Suprapubic skin (tissue), 4 donors: ENCODE results near the gene PARD3B. TPM values are rescaled to one million over a fixed set of nuclear protein-coding genes. Genes with fewer than 3 reads are reported as not detected.
"Not testable (repeated sequence)": the region's sequence is repeated elsewhere in the genome, so short reads cannot be mapped to it uniquely, and the experiment has no call there.

ENCODE experiments used
- DNase-seq, 2 donors: peaks; one replicate each; pipeline ENCODE4 v3.0.0-alpha.2; 2019; ENCODE audit warnings: low spot score in 2 of 2
- H3K27ac ChIP-seq: fragments of 200-600 bp; sonication (generic); one replicate; pipeline ENCODE4 v1.5.1; 2019
- H3K27me3 ChIP-seq: fragments of 200-600 bp; sonication (generic); one replicate; pipeline ENCODE4 v1.5.1; 2019
- H3K36me3 ChIP-seq: fragments of 200-600 bp; sonication (generic); one replicate; pipeline ENCODE4 v1.5.1; 2019
- H3K4me1 ChIP-seq: fragments of 200-600 bp; sonication (generic); one replicate; pipeline ENCODE4 v1.5.1; 2019
- H3K4me3 ChIP-seq: fragments of 200-600 bp; sonication (generic); one replicate; pipeline ENCODE4 v1.5.1; 2019; ENCODE audit warnings: mild to moderate bottlenecking
- H3K9me3 ChIP-seq: fragments of 200-600 bp; sonication (generic); one replicate; pipeline ENCODE4 v1.5.1; 2019
- EP300 ChIP-seq: sonication (generic); formaldehyde crosslinking; IDR thresholded peaks from one replicate; pipeline ENCODE4 v1.6.1; 2017; ENCODE audit warnings: antibody characterized with exemption
- POLR2A ChIP-seq, 2 donors: fragments of 450-650 bp; IDR thresholded peaks; one replicate each; pipeline ENCODE4 v1.6.1; 2017; ENCODE audit warnings: antibody characterized with exemption in 2 of 2, mild to moderate bottlenecking in 2 of 2, moderate library complexity in 2 of 2
- POLR2AphosphoS5 ChIP-seq, 3 donors: sonication (generic); formaldehyde crosslinking; IDR thresholded peaks; one replicate each; pipeline ENCODE4 v1.6.1; 2017; ENCODE audit warnings: antibody characterized with exemption in 3 of 3
- WGBS: methylation state at CpG from one replicate; pipeline ENCODE4 v1.1.5; 2018; 5-methylcytosine and 5-hydroxymethylcytosine counted together
- total RNA-seq, 4 donors: library from RNA; depleted of rRNA; stranded (reverse); fragments of >200 nt; gene quantifications; one replicate each; pipeline ENCODE4 v1.1.0, GENCODE V29; 2016
- TF ChIP-seq, protein P1 (sequence below), 2 donors: fragments of 200-600 bp in 1 of 2; fragments of 450-650 bp in 1 of 2; sonication (generic) in 1 of 2; IDR thresholded peaks; one replicate each; pipeline ENCODE4 v1.5.1; 2016 to 2019; ENCODE audit warnings: antibody characterized with exemption in 2 of 2, mild to moderate bottlenecking in 1 of 2, moderate library complexity in 1 of 2

Gene PARD3B
- total RNA-seq, 4 donors from 2014 or later: 12.5 to 18.9 (median 15.5) TPM

DNA sequence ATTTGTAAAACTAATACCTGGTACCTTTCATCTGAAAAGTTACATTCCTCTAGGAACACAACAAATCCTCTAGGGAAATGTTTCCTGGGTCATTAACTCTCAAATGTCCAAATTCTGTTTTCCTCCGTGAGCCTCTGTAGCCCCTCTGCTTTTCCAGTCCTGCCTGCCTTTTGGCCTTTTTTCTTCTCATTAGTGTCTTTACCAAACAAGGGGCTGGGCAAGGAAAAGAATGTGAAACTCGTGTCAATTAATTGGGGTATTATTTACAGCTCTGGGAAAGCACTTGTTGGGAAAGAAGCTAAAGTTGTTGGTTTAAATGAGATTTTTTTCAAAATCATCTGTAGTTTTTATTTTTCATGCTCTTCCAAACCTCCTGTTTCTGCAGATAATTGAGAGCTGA is 938.9 kb downstream of the PARD3B start:
- no peaks in the 10 kb centered on the region for H3K9me3 ChIP-seq
- no peak overlapping the region for H3K27ac ChIP-seq
- 60% methylated on average over 2 of the region's 2 CpGs for WGBS
- H3K27me3 ChIP-seq: no peaks in the 10 kb centered on the region
- DNase-seq: no peak
- no peak overlapping the region for H3K4me3 ChIP-seq
- TF ChIP-seq, protein P1, sequence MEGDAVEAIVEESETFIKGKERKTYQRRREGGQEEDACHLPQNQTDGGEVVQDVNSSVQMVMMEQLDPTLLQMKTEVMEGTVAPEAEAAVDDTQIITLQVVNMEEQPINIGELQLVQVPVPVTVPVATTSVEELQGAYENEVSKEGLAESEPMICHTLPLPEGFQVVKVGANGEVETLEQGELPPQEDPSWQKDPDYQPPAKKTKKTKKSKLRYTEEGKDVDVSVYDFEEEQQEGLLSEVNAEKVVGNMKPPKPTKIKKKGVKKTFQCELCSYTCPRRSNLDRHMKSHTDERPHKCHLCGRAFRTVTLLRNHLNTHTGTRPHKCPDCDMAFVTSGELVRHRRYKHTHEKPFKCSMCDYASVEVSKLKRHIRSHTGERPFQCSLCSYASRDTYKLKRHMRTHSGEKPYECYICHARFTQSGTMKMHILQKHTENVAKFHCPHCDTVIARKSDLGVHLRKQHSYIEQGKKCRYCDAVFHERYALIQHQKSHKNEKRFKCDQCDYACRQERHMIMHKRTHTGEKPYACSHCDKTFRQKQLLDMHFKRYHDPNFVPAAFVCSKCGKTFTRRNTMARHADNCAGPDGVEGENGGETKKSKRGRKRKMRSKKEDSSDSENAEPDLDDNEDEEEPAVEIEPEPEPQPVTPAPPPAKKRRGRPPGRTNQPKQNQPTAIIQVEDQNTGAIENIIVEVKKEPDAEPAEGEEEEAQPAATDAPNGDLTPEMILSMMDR (IDR thresholded peaks at IDR 0.05): no peak
- TF ChIP-seq EP300 (no peak), POLR2AphosphoS5 (IDR thresholded peaks at IDR 0.05) (no peak), POLR2A (IDR thresholded peaks at IDR 0.05) (no peak)
- H3K36me3 ChIP-seq: no peaks in the 10 kb centered on the region
- no peaks in the 10 kb centered on the region for H3K4me1 ChIP-seq

DNA sequence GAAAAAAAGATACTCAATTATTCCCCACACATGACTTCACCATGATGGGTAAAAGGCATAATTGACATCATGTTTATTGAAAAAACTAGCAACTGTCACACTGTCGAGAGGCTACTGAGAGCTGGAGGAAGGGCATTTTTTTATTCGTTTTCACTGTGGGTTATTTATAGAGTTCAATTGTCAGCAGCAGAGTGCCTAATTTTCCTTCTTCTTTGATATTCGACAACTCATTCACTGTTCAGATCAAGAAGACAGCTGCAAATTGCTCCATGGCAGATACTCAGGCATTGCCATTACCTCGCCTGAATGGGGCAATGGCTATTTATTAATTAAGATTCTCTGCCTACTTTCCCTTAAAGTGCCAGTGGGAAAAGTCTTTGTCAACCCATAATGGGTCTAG is 939.5 kb downstream of the PARD3B start:
- 73% methylated on average over 4 of the region's 4 CpGs for WGBS
- no peak overlapping the region for H3K27ac ChIP-seq
- H3K4me3 ChIP-seq: no peak overlapping the region
- no peaks in the 10 kb centered on the region for H3K27me3 ChIP-seq
- TF ChIP-seq POLR2A (IDR thresholded peaks at IDR 0.05) (no peak), EP300 (no peak)
- TF ChIP-seq, protein P1 (IDR thresholded peaks at IDR 0.05): no peak
- no peaks in the 10 kb centered on the region for H3K9me3 ChIP-seq
- H3K36me3 ChIP-seq: no peaks in the 10 kb centered on the region
- no peak for DNase-seq
- no peaks in the 10 kb centered on the region for H3K4me1 ChIP-seq

DNA sequence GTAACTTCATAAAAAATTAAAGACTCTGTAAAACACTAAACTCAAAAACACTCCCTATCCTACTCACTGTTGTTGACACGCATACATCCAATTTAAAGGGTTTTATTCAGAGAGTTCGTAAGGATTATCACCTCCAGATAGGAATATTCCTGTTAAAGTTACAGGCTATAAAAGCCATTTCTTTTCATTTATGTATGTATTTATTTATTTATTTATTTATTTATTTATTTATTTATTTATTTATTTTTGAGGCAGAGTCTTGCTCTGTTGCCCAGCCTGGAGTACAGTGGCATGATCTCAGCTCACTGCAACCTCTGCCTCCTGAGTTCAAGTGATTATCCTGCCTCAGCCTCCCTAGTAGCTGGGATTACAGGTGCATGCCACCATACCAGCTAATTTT is 948.3 kb downstream of the PARD3B start:
- H3K9me3 ChIP-seq, DNase-seq, H3K4me1 ChIP-seq, H3K36me3 ChIP-seq, H3K4me3 ChIP-seq, H3K27ac ChIP-seq, H3K27me3 ChIP-seq: not testable (repeated sequence)
- 99% methylated on average over 2 of the region's 2 CpGs for WGBS

DNA sequence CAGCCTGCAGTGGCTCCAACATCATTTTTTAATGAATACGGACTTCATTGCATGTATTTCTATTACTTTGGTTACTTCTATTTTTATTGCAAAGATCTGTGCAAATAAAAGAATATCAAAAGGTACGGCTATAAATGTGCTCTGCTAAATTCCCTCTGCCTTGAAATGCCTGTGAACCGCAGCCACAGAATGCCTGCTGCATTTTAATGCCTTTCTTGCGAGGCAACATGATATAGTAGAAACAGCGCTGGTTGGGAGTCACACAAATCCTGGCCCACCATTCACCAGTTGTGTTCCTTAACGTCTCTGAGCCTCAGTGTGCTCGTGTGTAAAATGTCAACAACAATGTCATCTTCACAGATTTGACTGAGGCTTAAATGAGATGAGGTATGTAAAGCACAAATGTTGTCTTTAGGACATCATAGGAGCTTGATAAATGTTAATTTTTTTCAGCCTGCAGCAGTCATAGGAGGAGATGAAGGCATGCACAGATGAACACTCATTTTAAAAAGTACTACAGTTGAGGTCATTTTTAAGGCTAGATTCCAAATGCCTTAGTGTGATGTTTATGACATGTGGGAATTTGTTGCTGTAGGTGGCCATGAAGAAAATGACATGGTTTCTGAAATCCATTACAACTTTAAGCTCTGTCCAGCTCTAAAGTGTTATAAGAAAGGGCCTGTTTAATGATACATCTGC is 949.4 kb downstream of the PARD3B start:
- H3K27ac ChIP-seq: no peak overlapping the region
- no peak overlapping the region for H3K4me3 ChIP-seq
- H3K9me3 ChIP-seq: no peaks in the 10 kb centered on the region
- no peaks in the 10 kb centered on the region for H3K36me3 ChIP-seq
- no peaks in the 10 kb centered on the region for H3K27me3 ChIP-seq
- 90% methylated on average over 7 of the region's 7 CpGs for WGBS
- TF ChIP-seq POLR2AphosphoS5 (IDR thresholded peaks at IDR 0.05): no peak
- TF ChIP-seq POLR2A (IDR thresholded peaks at IDR 0.05): no peak
- TF ChIP-seq EP300: no peak
- TF ChIP-seq, protein P1 (IDR thresholded peaks at IDR 0.05): no peak
- no peaks in the 10 kb centered on the region for H3K4me1 ChIP-seq
- DNase-seq: no peak

DNA sequence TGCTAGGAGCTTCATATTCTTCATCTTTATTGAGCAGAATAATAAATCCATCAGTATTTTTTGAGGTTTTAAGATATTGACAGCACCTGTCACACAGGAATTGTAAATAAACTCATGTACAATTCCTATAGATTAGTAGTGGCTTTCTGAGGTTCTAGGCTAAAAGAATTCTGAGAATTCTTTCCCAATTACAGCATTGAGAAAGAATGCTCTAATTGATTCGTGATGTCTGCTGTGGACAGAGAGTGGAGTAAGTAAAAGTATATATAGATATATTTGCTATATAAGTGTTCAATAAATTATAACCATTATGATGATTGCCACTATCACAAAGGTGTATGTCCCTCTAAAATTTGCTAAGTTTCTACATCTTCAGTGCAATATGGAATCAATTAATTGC is 950.5 kb downstream of the PARD3B start:
- no peak overlapping the region for H3K4me3 ChIP-seq
- no peak overlapping the region for H3K27ac ChIP-seq
- no peaks in the 10 kb centered on the region for H3K27me3 ChIP-seq
- no peak for DNase-seq
- no peaks in the 10 kb centered on the region for H3K4me1 ChIP-seq
- peaks cover 2% of the 10 kb centered on the region for H3K36me3 ChIP-seq
- 81% methylated on average over 1 of the region's 1 CpG for WGBS
- H3K9me3 ChIP-seq: no peaks in the 10 kb centered on the region
- TF ChIP-seq POLR2AphosphoS5 (IDR thresholded peaks at IDR 0.05): no peak

DNA sequence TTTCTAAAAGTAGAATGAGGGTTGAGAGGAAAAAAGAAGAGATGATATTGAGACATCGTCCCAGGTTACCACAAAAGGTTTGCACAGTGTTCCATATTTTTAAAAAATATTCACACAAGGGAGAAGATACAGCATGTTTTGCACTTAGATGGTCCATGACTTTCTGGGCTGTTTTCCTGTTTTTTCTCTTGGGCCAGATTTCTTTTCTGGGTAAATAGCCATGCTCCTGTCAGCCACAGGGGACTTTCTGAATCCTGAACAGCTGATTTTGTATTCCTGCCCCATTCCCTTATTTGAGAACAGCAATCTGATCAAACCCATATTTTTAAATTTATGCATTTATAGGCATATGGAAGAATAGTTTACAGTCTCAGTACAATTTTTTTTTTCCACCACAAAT is 951.1 kb downstream of the PARD3B start:
- TF ChIP-seq EP300 (no peak), POLR2A (IDR thresholded peaks at IDR 0.05) (no peak)

DNA sequence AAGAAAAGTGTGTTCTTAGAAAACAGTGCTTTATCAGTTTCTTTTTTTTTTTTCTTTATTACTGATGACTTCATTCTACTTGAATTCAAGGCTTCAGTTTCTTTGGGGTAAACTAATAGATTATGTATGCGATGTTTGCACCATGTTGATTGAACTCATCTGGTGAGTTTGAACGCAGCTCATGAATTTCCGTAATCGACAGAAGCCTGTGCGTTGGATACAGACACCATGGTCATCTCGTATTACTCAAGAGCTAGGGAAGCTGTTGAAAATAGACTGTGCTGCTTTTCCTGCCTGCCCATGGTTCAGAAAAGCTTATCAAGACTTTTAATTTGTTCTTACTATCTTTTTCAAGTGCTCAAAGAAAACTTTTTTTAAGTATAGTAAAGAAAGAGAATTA is 951.5 kb downstream of the PARD3B start:
- Histone ChIP-seq H3K36me3 (peaks cover 7% of the 10 kb centered on the region), H3K9me3 (no peaks in the 10 kb centered on the region), H3K4me1 (no peaks in the 10 kb centered on the region), H3K27me3 (no peaks in the 10 kb centered on the region), H3K27ac (no peak overlapping the region), H3K4me3 (no peak overlapping the region)
- WGBS: 66% methylated on average over 6 of the region's 6 CpGs
- no peak for DNase-seq
- no peak for TF ChIP-seq POLR2A (IDR thresholded peaks at IDR 0.05)
- TF ChIP-seq POLR2AphosphoS5 (IDR thresholded peaks at IDR 0.05): no peak
- no peak for TF ChIP-seq EP300
- TF ChIP-seq, protein P1 (IDR thresholded peaks at IDR 0.05): no peak

More for the DNA sequence above, 951.1 kb downstream of the PARD3B start:
- no peak for DNase-seq
- H3K27ac ChIP-seq: no peak overlapping the region
- H3K4me1 ChIP-seq: no peaks in the 10 kb centered on the region
- H3K9me3 ChIP-seq: no peaks in the 10 kb centered on the region
- no peaks in the 10 kb centered on the region for H3K27me3 ChIP-seq
- 92% methylated on average over 1 of the region's 1 CpG for WGBS
- no peak overlapping the region for H3K4me3 ChIP-seq
- peaks cover 7% of the 10 kb centered on the region for H3K36me3 ChIP-seq
